IgD-negative memory B cell (primary cell): ENCODE data around the gene PTBP3. TPM values are rescaled to one million over a fixed set of nuclear protein-coding genes. Genes with fewer than 3 reads are reported as not detected.

Source experiments
- H3K27ac Mint-ChIP-seq, 3 donors: one replicate each; pipeline ENCODE4 v1.8.0; 2020 to 2022; ENCODE audit warnings: mild to moderate bottlenecking in 3 of 3, mixed read lengths in 3 of 3, moderate library complexity in 1 of 3
- H3K27me3 Mint-ChIP-seq: one replicate; pipeline ENCODE4 v1.8.0; 2021; ENCODE audit warnings: mixed read lengths
- H3K36me3 Mint-ChIP-seq: one replicate; pipeline ENCODE4 v1.8.0; 2020; ENCODE audit warnings: mild to moderate bottlenecking, mixed read lengths
- H3K4me1 Mint-ChIP-seq, 3 donors: one replicate each; pipeline ENCODE4 v1.8.0; 2020 to 2022; ENCODE audit warnings: mixed read lengths in 3 of 3, mild to moderate bottlenecking in 1 of 3
- H3K4me3 Mint-ChIP-seq, 4 donors: one replicate each; pipeline ENCODE4 v1.8.0; 2020 to 2022; ENCODE audit warnings: mild to moderate bottlenecking in 4 of 4, mixed read lengths in 4 of 4, moderate library complexity in 3 of 4
- H3K9me3 Mint-ChIP-seq, 3 donors: one replicate each; pipeline ENCODE4 v1.8.0; 2020 to 2021; ENCODE audit warnings: mixed read lengths in 3 of 3, mild to moderate bottlenecking in 1 of 3
- polyA plus RNA-seq: library from polyadenylated mRNA; unstranded; fragments of 300-500 nt; fragmentation: Illumina TruSeq; gene quantifications from one replicate; pipeline ENCODE4 v1.2.3, GENCODE V29; 2021

Gene PTBP3
- polyA plus RNA-seq, 1 donor from 2014 or later: 32.7 TPM

DNA sequence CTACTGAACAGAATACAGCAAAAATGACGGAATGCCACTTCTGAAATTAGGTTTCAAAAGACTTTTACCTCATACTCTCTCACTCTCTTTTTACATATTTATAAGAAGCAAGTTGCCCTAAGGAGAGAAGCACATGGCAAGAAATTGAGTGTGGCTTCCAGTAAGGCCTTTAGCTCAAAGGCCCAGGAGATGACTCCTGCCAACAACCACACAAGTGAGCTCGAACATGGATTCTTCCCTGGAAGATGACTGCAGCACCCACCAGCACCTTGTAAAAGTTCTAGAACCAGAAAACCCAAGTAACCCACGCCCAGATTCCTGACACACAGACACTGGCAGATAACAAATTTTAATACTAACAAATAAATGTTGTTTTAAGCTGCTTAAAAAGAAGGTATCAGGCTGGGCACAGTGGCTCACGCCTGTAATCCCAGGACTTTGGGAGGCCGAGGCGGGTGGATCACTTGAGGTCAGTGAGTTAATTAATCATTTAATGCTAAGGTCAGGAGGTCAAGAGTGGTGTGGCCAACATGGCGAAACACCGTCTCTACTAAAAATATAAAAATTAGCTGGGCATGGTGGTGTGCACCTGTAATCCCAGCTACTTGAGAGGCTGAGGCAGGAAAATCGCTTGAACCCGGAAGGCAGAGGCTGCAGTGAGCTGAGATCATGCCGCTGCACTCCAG, 17.0 kb downstream of the PTBP3 start:
- H3K9me3 Mint-ChIP-seq: no peaks in the 10 kb centered on the region
- peak overlapping the region in 1 of 4 donors; percentile 84 for H3K4me3 Mint-ChIP-seq
- H3K4me1 Mint-ChIP-seq: peaks cover 37 to 45% (median 41%) of the 10 kb centered on the region in 3 donors
- H3K27me3 Mint-ChIP-seq: no peaks in the 10 kb centered on the region
- H3K36me3 Mint-ChIP-seq: peaks cover 5% of the 10 kb centered on the region
- H3K27ac Mint-ChIP-seq: peak overlapping the region in 1 of 3 donors; percentile 78

DNA sequence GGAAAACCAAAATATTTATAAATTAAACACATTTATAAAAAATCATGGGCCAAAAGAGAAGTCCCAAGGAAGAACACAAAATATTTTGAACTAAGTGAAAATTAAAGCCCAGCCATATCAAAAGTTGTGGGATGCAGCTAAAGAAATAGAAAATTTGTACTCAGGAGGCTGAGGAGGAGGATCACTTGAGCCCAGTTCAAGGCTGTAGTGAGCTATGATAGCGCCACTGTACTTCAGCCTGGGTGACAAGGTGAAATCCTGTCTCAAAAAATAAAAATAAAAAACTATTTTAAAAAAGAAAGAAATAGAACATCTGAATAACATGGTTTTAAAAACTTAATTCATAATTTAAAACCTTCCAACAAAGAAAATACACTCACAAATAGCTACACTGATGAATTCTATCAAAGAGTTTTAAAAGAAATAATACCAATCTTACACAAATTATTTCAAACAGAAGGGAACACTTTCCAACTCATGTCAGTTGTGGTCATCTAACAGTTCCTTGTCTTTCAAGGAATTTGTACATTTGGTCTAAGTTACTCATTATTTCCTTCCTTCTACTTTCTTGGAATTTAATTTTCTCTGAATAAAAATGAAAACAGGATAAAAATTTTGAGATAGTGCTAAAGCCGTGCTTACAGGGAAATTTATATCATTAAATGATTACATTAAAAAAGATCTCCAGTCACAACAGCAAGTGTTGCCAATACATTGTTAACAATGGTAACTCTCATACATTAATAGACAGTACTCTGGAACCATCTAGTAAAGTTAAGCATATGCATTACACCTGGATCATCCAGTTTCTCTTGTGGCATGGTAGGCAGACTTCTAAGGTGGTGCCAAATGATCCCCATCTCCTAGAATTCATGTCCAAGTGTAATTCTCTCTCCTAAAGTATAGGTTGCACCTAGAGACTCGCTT, 17.8 kb downstream of the PTBP3 start:
- Mint-ChIP-seq H3K9me3 (no peaks in the 10 kb centered on the region), H3K27me3 (no peaks in the 10 kb centered on the region), H3K27ac (no peak overlapping the region), H3K36me3 (peaks cover 3% of the 10 kb centered on the region), H3K4me3 (peak overlapping the region in 2 of 4 donors; percentile 10 to 39), H3K4me1 (peaks cover 39 to 49% (median 47%) of the 10 kb centered on the region in 3 donors)

DNA sequence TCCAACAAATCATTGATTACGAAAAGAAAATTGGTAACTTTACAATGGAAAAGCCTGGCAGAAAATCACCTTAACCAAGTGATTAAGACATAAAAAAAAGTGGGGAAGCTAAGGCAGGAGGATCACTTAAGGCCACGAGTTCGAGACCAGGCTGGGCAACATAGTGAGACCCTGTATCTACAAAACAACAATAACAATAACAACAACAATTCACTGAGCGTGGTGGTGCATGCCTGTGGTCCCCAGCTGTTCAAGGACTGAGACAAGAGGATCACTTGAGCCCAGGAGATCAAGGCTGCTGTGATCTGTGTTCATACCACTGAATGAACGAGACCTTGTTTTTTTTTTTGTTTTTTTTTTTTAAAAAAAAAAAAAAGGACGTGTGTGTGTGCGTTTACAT, 21.3 kb downstream of the PTBP3 start:
- H3K4me3 Mint-ChIP-seq: peak overlapping the region in 2 of 4 donors; percentile 10 to 74
- H3K36me3 Mint-ChIP-seq: peaks cover 1% of the 10 kb centered on the region
- no peak overlapping the region for H3K27ac Mint-ChIP-seq

DNA sequence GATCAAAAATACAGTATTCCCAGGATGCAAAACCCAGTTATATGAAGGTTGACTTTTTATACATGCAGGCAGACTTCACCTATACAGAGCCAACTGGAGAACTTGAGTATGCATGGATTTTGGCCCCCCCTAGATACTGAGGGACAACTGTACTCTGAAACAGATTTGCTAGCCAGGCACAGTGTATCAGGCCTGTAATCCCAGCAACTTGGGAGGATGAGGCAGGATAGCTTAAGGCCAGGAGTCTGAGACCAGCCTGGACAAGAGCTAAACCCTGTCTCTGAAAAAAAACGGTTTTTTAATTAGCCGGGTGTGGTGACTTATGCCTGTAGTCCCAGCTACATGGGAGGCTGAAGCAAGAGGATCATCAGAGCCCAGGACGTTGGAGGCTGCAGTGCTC, 21.9 kb downstream of the PTBP3 start:
- H3K27ac Mint-ChIP-seq: no peak overlapping the region

More for the DNA sequence above, 21.3 kb downstream of the PTBP3 start:
- H3K27me3 Mint-ChIP-seq: no peaks in the 10 kb centered on the region
- H3K9me3 Mint-ChIP-seq: no peaks in the 10 kb centered on the region
- H3K4me1 Mint-ChIP-seq: peaks cover 26 to 42% (median 42%) of the 10 kb centered on the region in 3 donors

DNA sequence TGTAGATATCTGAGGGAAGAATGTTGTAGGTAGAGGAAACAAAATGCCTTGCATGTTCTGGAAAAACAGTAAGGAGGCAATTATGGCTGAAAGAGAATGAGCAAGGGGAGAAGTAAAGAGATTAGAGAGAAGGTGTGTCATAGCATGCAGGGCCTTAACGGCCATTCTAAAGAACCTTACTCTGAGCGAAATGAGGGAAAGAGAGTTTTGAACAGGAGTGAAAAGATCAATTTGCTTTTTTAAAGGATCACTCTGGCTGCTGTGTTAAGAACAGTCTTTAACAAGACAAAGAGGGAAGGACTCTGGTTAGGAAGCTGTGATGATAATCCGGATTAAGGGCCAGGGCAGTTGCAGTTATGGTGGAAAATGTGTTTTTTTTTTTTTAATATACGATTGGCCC, 22.6 kb downstream of the PTBP3 start:
- Mint-ChIP-seq H3K27me3 (no peaks in the 10 kb centered on the region), H3K9me3 (no peaks in the 10 kb centered on the region), H3K4me3 (no peak overlapping the region), H3K36me3 (peaks cover 1% of the 10 kb centered on the region), H3K4me1 (peaks cover 25 to 34% (median 32%) of the 10 kb centered on the region in 3 donors), H3K27ac (no peak overlapping the region)

More for the DNA sequence above, 21.9 kb downstream of the PTBP3 start:
- Mint-ChIP-seq H3K27me3 (no peaks in the 10 kb centered on the region), H3K4me3 (peak overlapping the region in 1 of 4 donors; percentile 17), H3K9me3 (no peaks in the 10 kb centered on the region), H3K4me1 (peaks cover 25 to 41% (median 39%) of the 10 kb centered on the region in 3 donors), H3K36me3 (peaks cover 1% of the 10 kb centered on the region)

DNA sequence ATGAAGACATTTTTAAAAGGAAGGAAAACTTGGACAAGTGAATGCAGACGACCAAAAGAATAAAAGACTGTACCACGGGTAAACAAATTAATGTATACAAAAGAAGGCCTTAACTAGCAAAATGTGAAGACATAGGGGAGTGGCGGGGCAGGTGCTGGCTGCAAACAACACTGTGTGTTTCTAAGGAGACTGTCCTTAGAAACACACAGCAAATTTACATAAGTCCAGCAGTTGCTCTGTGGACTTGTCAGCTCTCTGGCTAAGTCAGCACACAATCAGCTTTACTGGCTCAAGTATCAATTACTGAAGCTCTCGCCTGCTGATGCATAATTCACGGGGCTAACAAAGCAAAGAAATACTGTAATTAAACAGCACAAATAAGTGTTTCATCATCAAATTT, 24.8 kb downstream of the PTBP3 start:
- Mint-ChIP-seq H3K36me3 (no peaks in the 10 kb centered on the region), H3K27ac (no peak overlapping the region), H3K4me1 (peaks cover 20 to 22% (median 21%) of the 10 kb centered on the region in 3 donors), H3K27me3 (no peaks in the 10 kb centered on the region), H3K4me3 (peak overlapping the region in 1 of 4 donors; percentile 3), H3K9me3 (no peaks in the 10 kb centered on the region)

DNA sequence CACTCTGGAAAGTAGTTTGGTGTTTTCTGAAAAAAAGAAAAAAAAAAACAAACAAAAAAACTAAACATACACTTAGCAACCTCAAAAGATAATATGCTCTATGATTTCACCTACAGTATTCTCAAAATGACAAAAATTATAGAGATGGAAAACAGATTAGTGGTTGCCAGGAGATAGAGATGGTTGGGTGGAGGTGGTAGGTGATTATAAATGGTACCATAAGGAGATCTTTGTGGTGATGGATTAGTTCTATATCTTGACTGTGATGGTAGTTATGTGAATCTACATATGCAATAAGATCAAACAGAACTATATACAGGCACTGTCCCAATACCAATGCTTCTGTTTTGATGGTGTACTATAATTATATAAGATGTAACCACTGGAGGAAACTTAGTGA, 32.0 kb downstream of the PTBP3 start:
- H3K9me3 Mint-ChIP-seq: no peaks in the 10 kb centered on the region
- H3K27ac Mint-ChIP-seq: no peak overlapping the region
- peaks cover 39 to 45% (median 41%) of the 10 kb centered on the region in 3 donors for H3K4me1 Mint-ChIP-seq
- H3K27me3 Mint-ChIP-seq: no peaks in the 10 kb centered on the region
- H3K36me3 Mint-ChIP-seq: peaks cover 5% of the 10 kb centered on the region
- peak overlapping the region in 1 of 4 donors; percentile 5 for H3K4me3 Mint-ChIP-seq

DNA sequence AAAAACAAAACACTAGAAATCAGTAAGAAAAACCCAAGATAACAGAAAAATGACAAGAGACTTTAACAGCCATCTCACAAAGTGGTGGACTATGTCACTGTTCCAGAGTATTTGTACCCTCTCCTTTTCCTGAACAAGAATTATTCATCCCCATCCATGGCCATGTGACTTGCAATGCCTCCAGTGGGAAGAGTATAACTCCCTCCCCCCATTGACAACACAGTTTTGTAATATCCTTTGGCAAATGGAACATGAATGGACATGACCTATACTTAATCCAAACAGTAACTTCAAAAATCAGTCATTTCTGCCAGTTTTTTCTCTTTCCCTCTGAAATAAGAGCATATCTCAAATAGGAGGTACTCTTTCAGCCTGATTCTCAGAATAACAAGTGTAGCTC, 33.9 kb downstream of the PTBP3 start:
- Mint-ChIP-seq H3K9me3 (no peaks in the 10 kb centered on the region), H3K36me3 (peaks cover 9% of the 10 kb centered on the region), H3K27ac (peak overlapping the region in 1 of 3 donors; percentile 21), H3K27me3 (no peaks in the 10 kb centered on the region), H3K4me3 (peak overlapping the region in 2 of 4 donors; percentile 9 to 11), H3K4me1 (peaks cover 38 to 49% (median 41%) of the 10 kb centered on the region in 3 donors)

DNA sequence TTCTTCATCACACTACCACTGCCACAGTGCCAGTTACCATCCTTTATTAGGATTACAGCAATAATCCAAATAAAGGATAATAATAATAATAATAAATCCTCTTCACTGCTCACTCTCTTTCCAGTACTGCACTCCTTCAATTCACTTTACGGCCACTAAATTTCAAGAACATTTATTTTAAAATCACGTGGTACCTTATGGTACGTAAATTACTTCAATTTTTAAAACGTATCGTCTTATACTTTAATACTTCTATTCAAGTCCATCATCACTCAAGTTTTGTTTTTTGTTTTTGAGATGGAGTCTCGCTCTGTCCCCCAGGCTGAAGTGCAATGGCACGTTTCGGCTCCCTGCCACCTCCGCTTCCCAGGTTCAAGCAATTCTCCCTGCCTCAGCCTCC, 36.5 kb downstream of the PTBP3 start:
- Mint-ChIP-seq H3K36me3 (peaks cover 9% of the 10 kb centered on the region), H3K27ac (peak overlapping the region in 1 of 3 donors; percentile 41), H3K27me3 (no peaks in the 10 kb centered on the region), H3K4me1 (peaks cover 29 to 37% (median 33%) of the 10 kb centered on the region in 3 donors), H3K9me3 (no peaks in the 10 kb centered on the region), H3K4me3 (no peak overlapping the region)

DNA sequence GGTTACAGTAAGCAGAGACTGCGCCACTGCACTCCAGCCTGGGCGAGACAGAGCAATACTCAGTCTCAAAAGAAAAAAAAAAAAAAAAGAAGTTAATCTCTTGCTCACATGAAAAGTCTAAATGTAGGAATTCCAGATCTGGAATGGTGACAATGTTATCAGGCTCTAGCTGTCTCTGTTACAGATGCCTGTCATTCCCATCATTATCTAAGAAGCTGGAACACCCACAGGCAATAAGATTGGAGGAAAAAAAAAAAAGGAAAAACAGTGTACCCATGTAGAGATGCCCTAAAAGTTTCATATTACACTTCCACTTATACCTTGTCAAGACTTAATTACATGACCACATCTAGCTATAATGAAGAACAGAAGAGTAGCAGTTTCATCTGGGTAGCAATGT, 38.2 kb downstream of the PTBP3 start:
- Mint-ChIP-seq H3K36me3 (peaks cover 17% of the 10 kb centered on the region), H3K4me3 (no peak overlapping the region), H3K9me3 (no peaks in the 10 kb centered on the region), H3K27me3 (no peaks in the 10 kb centered on the region), H3K4me1 (peaks cover 20 to 29% (median 25%) of the 10 kb centered on the region in 3 donors), H3K27ac (peak overlapping the region in 1 of 3 donors; percentile 80)

DNA sequence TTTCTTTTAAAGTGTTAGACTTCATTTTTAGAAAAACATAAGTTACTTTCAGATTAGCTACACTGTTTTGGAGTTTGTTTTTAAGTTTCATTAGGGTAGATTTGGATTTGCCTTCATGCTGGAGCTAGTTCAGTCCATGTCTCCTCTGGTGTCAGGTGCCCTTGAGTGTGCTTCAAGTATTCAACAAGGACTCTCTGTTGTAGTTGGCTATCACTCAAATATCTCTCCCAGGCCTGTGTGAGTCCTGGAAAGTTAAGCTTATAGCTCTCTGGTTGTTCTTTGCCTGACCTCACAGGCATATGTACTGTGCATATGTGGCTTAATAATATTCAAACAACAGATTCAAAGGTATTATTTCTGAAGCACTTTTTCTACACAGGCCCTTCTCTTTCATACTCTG, 45.4 kb downstream of the PTBP3 start:
- peaks cover 40% of the 10 kb centered on the region for H3K36me3 Mint-ChIP-seq
- no peaks in the 10 kb centered on the region for H3K27me3 Mint-ChIP-seq

DNA sequence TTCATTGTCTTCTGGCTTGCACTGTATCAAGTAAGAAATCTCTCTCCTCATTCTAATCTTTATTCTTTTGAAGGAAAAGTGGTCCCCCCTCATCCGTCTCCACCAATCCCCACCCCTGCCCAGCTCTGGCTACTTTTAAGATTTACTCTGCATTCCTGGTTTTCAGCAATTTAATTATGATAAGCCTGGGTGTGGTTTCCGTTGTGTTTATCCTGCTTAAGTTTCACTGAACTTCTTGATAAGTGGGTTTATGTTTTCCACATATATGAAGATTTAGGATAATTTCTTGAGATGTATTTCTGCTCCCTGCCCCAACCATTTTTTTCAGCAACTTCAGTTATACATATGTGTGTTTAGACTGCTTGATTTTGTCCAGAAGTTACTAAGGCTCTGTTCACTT, 46.5 kb downstream of the PTBP3 start:
- Mint-ChIP-seq H3K4me1 (peaks cover 8 to 13% (median 9%) of the 10 kb centered on the region in 3 donors), H3K9me3 (peaks cover 3 to 18% (median 13%) of the 10 kb centered on the region in 3 donors), H3K4me3 (peak overlapping the region in 1 of 4 donors; percentile 10), H3K36me3 (peaks cover 46% of the 10 kb centered on the region), H3K27me3 (no peaks in the 10 kb centered on the region), H3K27ac (peak overlapping the region in 1 of 3 donors; percentile 9)

More for the DNA sequence above, 45.4 kb downstream of the PTBP3 start:
- Mint-ChIP-seq H3K4me3 (no peak overlapping the region), H3K9me3 (peaks cover 3 to 17% (median 13%) of the 10 kb centered on the region in 3 donors), H3K4me1 (peaks cover 7 to 13% (median 10%) of the 10 kb centered on the region in 3 donors), H3K27ac (no peak overlapping the region)

DNA sequence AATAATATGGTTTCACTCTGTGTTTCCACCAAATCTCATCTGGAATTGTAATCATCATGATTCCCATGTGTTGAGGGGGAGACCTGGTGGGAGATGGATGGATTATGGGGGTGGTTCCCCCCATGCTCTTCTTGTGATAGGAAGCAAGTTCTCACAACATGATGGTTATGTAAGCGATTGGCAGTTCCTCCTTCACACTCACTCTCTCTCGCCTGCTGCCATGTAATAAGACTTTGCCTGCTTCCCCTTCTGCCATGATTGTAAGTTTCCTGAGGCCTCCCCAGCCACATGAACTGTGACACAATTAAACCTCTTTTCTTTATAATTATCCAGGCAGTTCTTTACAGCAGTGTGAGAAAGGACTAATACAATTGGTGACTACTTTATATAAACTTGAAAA, 48.4 kb downstream of the PTBP3 start:
- H3K4me1 Mint-ChIP-seq: peaks cover 7 to 13% (median 9%) of the 10 kb centered on the region in 3 donors
- peak overlapping the region in 1 of 4 donors; percentile 20 for H3K4me3 Mint-ChIP-seq
- H3K27ac Mint-ChIP-seq: peak overlapping the region; percentile 33 to 78 (median 47)
- peaks cover 38% of the 10 kb centered on the region for H3K36me3 Mint-ChIP-seq
- H3K9me3 Mint-ChIP-seq: peaks cover 3 to 18% (median 13%) of the 10 kb centered on the region in 3 donors
- no peaks in the 10 kb centered on the region for H3K27me3 Mint-ChIP-seq

DNA sequence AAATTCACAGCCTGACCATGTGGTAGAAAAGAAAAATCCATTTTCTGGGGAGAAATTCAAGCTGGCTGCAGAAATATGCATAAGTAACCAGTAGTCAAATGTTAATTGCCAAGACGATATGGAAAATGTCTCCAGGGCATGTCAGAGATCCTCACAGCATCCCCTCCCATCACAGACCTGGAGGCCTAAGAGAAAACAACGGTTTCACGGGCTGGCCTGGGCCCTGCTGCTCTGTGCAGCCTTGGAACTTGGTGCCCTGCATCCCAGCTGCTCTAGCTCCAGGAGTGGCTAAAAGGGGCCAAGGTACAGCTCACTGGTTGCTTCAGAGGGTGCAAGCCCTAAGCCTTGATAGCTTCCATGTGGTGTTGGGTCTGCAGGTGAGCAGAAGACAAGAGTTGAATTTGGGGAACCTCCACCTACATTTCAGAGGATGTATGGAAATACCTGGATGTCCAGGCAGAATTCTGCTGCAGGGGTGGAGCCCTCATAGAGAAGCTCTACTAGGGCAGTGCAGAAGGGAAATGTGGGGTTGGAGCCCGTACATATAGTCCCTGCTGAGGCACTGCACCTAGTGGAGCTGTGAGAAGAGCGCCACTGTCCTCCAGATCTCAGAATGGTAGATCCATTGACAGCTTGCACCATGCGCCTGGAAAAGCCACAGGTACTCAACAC, 49.7 kb downstream of the PTBP3 start:
- Mint-ChIP-seq H3K36me3 (peaks cover 34% of the 10 kb centered on the region), H3K27ac (no peak overlapping the region), H3K4me1 (peaks cover 8 to 13% (median 8%) of the 10 kb centered on the region in 3 donors), H3K4me3 (peak overlapping the region in 1 of 4 donors; percentile 72), H3K9me3 (peaks cover 3 to 18% (median 13%) of the 10 kb centered on the region in 3 donors), H3K27me3 (no peaks in the 10 kb centered on the region)
